NK-92 (cell line): Measurements from ENCODE around the gene FAT1.

Experiments used
- DNase-seq: peaks from one replicate; lab custom pipeline; 2025; ENCODE audit not compliant: unreplicated experiment; lab: John Stamatoyannopoulos, UW

The FAT1 gene

DNA sequence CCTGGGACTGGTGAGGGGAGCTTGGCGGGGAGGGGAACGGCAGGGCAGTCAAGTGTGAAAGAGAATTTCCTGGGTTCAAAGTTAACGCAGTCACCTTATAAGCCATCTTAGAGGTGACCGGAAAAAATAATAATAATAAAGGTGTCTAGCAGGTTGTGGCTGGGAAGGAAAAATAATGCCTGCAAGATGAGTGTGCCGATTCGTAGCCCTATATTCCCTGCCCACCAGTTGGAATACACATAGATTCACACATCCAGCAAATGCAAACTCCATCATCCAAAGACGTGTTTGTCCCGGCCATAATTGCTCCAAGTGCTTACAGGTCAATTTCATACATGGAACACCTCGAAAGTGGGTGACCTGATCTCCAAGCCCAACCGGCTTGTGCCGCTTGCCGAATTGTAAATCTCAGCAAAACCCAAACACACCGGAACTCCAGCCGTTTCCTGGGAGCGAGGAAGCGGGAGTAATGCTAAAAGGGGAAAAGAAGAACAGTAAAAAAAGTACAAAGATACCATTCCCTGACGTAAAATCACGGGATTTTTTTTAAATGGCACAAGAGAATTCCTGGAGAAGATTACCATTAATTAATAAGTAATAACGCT lies 1.3 kb upstream of the FAT1 start:
- DNase-seq: no peak

GRCh38 chr4:186724058-186724863 lies 605 bp upstream of the FAT1 start:
- no peak for DNase-seq

GRCh38 chr4:186722796-186723291 lies 812 bp downstream of the FAT1 start:
- DNase-seq: no peak

DNA sequence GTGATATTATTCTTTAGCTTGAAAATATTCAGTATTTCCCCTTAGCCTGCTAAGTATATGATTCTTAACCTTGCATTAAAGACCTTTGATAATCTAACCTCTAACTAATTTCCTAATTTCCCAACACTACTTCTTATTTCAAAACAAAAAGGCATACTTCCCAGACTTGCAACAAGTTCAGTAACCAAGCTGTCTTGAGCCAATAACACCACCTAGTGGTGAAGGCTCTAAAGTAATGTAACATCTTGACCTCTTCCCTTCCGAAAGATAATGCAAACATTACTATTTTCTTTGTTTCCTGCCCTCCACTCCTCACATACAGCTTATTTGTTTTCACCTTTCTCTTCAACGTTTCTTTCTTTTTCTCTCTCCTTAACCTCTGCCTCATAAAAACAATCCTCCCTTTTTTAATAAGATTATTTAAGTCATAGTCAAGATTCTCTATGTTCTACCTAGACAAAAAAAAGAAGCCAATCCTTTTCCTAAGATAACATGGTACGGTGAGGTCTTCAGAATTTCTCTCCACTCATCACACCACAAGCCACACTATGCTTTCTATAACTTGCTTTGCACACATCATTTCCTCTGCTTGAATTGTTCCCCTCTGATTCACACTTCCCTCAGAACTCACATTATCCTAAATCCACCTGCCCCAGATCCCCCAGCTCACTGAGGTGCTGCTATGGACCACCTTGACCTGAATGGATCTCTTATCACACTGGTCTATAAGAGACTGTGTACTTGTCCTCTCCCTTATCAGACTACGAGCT lies 3.5 kb downstream of the FAT1 start:
- no peak for DNase-seq

DNA sequence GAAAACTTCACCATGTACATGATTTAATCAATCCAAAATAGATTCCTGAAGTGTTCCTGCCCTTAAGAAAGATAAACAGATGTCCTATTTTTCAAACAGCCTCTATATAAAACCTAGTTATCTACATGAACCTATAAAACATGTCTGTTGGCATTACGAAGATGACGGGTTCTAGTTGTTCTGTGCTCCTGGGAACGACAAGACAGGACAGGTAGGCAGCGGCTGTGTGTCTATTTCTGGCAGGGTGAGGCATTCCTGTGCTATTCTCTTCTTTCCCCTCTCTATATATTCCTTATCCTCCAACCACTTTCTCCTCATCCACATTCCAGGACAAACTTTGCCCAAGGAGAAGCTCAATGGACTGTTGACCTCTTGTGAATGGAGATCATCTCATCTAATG lies 6.1 kb downstream of the FAT1 start:
- no peak for DNase-seq

DNA sequence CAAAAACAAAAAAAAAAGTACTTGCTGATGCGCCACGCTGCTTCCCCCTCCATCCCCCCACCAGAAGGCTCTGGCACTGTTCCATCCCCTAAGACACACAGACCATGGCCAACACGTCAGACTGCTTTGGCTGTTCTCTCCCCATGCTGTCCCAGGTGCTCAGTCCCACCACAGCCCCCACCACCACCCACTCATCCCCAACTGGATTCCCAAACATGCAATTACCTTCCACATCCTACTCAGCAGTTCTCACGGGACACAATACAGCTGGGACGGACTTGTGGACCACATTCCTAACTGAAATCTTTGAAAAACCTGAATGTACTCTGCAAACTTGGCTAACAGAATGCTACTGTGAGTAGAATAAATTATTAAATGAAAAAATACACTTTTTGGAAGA lies 8.6 kb downstream of the FAT1 start:
- DNase-seq: no peak

- no peak for DNase-seq
Observed at GRCh38 chr4:186714006-186714675, 9.5 kb downstream of the FAT1 start.

GRCh38 chr4:186712690-186713089 lies 11.0 kb downstream of the FAT1 start:
- no peak for DNase-seq

DNA sequence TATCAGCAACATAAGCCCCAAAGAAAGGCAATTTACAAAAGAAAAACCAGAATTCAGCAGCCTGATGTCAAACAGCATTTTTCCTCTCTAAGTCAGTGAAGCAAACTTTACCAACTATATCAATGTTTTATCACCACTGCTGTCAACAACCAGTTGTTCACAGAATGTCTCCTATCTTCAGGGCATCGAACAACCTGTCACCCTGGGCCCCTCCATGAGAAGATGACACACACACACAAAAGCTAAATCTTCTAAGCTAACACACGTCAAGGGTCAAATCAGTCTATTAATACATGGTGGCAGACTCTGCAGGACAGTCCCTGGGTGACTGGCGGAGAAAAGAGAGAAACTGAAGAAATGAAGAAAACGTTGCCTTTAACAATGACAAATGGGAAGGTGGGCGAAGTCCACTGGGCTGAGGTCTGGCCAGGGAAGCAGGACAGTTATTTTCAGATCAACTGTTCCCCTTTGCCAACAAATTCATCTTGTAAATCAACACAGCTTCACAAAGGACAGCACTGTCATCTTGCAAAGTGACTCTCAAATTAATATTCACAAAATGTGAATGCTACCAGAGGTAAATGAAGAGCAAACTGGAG lies 13.0 kb downstream of the FAT1 start:
- no peak for DNase-seq

DNA sequence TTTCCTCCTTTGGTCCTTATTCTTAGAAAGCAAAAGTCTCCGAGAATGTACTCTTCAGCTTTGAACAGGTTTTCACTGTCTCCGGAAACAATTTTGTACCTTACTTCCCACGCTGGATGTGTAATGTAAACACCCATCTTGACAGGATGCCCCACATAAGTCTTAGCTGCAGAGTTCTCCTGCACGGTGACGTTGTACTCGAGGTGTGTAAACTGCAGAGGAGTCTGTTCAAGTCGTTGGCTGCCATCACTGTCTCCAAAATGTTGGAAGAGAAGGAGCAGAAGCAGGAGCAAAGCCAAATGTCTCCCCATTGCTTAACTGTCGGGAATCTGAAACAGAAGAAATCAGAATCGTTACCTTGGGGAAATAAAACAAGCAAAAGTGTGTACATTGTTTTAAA lies 14.1 kb downstream of the FAT1 start:
- no peak for DNase-seq

- no peak for DNase-seq
Observed at GRCh38 chr4:186708554-186708953, 15.1 kb downstream of the FAT1 start.

GRCh38 chr4:186707996-186708395 lies 15.7 kb downstream of the FAT1 start:
- no peak for DNase-seq

- DNase-seq: no peak
Observed at GRCh38 chr4:186707574-186707973, 16.1 kb downstream of the FAT1 start.

DNA sequence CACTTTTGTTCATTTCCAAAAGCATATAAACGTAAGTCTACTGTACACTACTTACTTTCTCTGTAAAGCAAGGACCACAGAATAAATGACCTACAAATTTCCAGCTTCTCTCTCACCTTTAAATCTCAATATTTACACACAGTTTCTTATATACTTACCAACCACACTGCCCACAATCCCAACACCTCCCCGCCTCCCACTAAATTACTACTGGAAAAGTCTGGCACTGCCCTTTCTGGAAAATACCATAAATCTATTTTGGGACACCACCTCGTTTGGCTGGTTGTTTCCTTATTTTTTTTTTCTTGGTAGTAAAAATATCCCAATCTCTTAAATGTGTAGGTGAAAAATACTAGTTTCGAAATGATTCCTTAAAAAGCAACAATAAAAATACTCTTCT lies 19.6 kb downstream of the FAT1 start:
- no peak for DNase-seq

DNA sequence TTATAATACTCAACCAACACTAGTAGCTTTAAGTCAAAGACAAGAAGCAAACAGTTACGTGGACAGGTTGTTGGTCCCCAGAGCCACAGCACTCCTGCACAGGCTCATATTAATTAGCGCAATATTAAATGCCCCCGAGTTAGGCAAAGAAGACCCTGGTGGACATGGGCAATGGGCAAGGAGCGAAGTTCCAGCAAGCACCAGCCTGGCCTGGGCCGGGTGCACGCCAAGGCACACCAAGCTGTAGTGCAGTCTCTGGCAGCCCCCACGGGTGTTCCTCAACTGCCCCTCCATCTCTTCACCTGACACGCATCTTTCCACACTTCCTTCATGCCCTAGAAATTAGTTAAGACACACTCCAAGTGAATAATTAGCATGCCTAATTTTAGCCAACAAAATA lies 20.1 kb downstream of the FAT1 start:
- no peak for DNase-seq

GRCh38 chr4:186702940-186703339 lies 20.7 kb downstream of the FAT1 start:
- no peak for DNase-seq

- no peak for DNase-seq
Observed at GRCh38 chr4:186702297-186702696, 21.4 kb downstream of the FAT1 start.

- no peak for DNase-seq
Observed at GRCh38 chr4:186701788-186702187, 21.9 kb downstream of the FAT1 start.

DNA sequence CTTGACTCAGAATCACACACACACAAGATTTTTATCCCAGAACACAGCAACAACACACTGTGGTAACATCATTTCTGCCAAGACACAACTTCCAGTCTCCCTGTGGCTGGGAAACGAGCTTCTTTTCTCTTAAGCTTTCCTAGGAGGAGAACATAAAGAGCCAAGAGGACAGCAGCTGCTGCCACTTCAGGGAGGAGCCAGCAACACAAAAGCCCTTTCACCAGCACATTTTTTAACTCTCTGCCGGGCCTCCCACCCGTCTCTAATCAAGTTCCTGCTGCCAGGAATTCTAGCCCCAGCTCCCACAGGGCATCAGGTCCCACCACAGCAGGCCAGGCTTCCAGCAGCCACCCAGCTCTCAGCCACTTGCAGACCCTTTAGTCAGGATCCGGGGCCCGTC lies 22.4 kb downstream of the FAT1 start:
- no peak for DNase-seq

- DNase-seq: no peak
Observed at GRCh38 chr4:186700746-186701145, 22.9 kb downstream of the FAT1 start.

- no peak for DNase-seq
Observed at GRCh38 chr4:186699881-186700397, 23.7 kb downstream of the FAT1 start.
